HepG2 (cell line): ENCODE measurements around the gene LONP1. TPM values are rescaled to one million over a fixed set of nuclear protein-coding genes. Genes with fewer than 3 reads are reported as not detected.

Experiments used
- MAZ ChIP-seq, 2 experiments: sonication (generic) in 1 of 2; formaldehyde crosslinking in 1 of 2; IDR thresholded peaks; 2 replicates each; pipeline versions ENCODE4 v1.5.0 to v1.6.1; 2012 to 2020; ENCODE audit warnings: low read depth in 2 of 2, mild to moderate bottlenecking in 2 of 2, borderline replicate concordance in 1 of 2, improper control_type of control experiment in 1 of 2, low read length in 1 of 2, missing genetic modification reagents in 1 of 2, moderate library complexity in 1 of 2
- NR2C2 ChIP-seq: sonication (generic); formaldehyde crosslinking; IDR thresholded peaks from 2 replicates; pipeline ENCODE4 v1.4.0; 2020; ENCODE audit warnings: missing genetic modification reagents, mild to moderate bottlenecking, moderate library complexity, borderline replicate concordance
- RAD21 ChIP-seq: fragments of 450-650 bp; formaldehyde crosslinking; IDR thresholded peaks from 2 replicates; pipeline ENCODE4 v1.5.0; 2020; ENCODE audit warnings: mild to moderate bottlenecking
- SOX13 ChIP-seq, 3 experiments: fragments of 450-650 bp in 1 of 3; sonication (generic) in 1 of 3; formaldehyde crosslinking in 1 of 3; IDR thresholded peaks in 2 of 3; conservative IDR thresholded peaks in 1 of 3; 2 replicates each; pipeline versions ENCODE4 v1.5.0 to v1.6.1; 2016 to 2020; ENCODE audit warnings: antibody characterized with exemption in 1 of 3, mild to moderate bottlenecking in 1 of 3, missing compliant biosample characterization in 1 of 3, missing genetic modification reagents in 1 of 3, moderate library complexity in 1 of 3
- XRCC5 ChIP-seq: fragments of 200-400 bp; formaldehyde crosslinking; optimal IDR thresholded peaks from 2 replicates; pipeline ENCODE3; 2017; ENCODE audit warnings: mild to moderate bottlenecking, low read length
- ZBTB38 ChIP-seq: sonication (generic); formaldehyde crosslinking; IDR thresholded peaks from 2 replicates; pipeline ENCODE4 v1.5.1; 2020; ENCODE audit warnings: mild to moderate bottlenecking, missing genetic modification reagents
- ZNF207 ChIP-seq: fragments of 450-650 bp; IDR thresholded peaks from 2 replicates; pipeline ENCODE4 v1.6.1; 2016; ENCODE audit warnings: antibody characterized with exemption, borderline replicate concordance
- ZNF496 ChIP-seq: sonication (generic); formaldehyde crosslinking; IDR thresholded peaks from 2 replicates; pipeline ENCODE4 v1.8.1; 2023; ENCODE audit warnings: mild to moderate bottlenecking, moderate library complexity, missing genetic modification reagents; ENCODE audit not compliant: insufficient replicate concordance
- ZNF562 ChIP-seq: sonication (generic); formaldehyde crosslinking; IDR thresholded peaks from 2 replicates; pipeline ENCODE4 v1.8.0; 2022; ENCODE audit warnings: missing genetic modification reagents, borderline replicate concordance
- ZNF598 ChIP-seq: sonication (generic); formaldehyde crosslinking; IDR thresholded peaks from 2 replicates; pipeline ENCODE4 v1.5.1; 2020; ENCODE audit warnings: mild to moderate bottlenecking, missing genetic modification reagents, borderline replicate concordance
- polyA plus RNA-seq, 8 experiments: library from polyadenylated mRNA; depleted of rRNA in 3 of 8; stranded (reverse) in 7 of 8; unstranded in 1 of 8; fragments of >200 nt; fragmentation: Illumina TruSeq in 4 of 8; extraction: Trizol in 4 of 8; gene quantifications; 2 replicates each; pipeline versions ENCODE4 v1.2.1 to v1.2.3, GENCODE V29; 2011 to 2016; ENCODE audit warnings: low read depth in 4 of 8, missing spikeins in 1 of 8, mixed read lengths in 1 of 8; ENCODE audit not compliant: insufficient read depth in 1 of 8
- total RNA-seq, 5 experiments: library from RNA; depleted of rRNA; stranded (reverse); fragments of >200 nt; fragmentation: Illumina TruSeq; extraction: Trizol; gene quantifications; 2 replicates each; pipeline ENCODE4 v1.2.3, GENCODE V29; 2016; ENCODE audit warnings: low read depth in 1 of 5
- TF ChIP-seq, protein P1 (sequence below): sonication (generic); formaldehyde crosslinking; IDR thresholded peaks from one replicate; pipeline ENCODE4 v1.5.1; 2020; ENCODE audit warnings: mild to moderate bottlenecking, missing genetic modification reagents; ENCODE audit errors: not compliant biosample characterization
- TF ChIP-seq, protein P2 (sequence below): sonication (generic); formaldehyde crosslinking; IDR thresholded peaks from 2 replicates; pipeline ENCODE4 v1.5.0; 2020; ENCODE audit warnings: missing genetic modification reagents, mild to moderate bottlenecking, borderline replicate concordance
- TF ChIP-seq, protein P3 (sequence below): sonication (generic); formaldehyde crosslinking; IDR thresholded peaks from 2 replicates; pipeline ENCODE4 v1.4.0; 2020; ENCODE audit warnings: missing genetic modification reagents, borderline replicate concordance

The LONP1 gene
- total and polyA plus RNA-seq, 2 of the 13 experiments (the other 11 are each of a cell fraction or from before 2014, with no cell fraction given) = 59.5 to 76.8 TPM

DNA sequence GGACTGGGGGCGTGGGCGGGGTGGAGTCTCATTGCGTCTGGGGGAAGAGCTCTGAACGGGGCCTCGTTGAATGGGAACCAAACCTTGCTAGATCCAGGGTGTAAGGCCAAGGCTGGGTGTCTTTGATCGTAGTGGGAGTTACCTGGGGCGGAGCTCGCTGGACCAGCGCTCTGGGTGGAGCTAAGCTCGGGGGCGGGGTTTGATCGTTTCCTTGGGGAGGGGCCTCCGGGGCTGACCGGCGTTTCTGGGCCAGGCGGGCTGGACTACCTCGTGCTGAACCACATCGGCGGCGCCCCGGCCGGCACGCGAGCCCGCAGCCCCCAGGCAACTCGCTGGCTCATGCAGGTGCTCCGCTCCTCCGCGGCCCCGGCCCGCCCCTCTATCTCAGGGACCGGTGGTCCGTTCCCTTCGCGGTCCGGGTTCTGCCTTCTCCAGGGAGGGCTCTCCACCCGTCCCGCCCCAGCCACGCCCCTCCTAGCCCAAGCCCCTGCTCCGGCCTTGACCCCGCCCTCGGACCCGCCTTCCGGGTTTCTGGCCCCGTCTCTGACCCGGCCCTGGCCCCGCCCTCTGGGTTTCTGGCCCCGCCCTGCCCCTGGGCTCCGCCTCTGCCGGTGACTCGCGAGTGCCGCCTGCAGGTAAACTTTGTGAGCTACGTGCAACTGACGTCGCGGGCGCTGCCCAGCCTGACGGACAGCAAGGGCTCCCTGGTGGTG, 33.1 kb downstream of the LONP1 start (continued):
- TF ChIP-seq ZNF207 (no peak), SOX13 (IDR thresholded peaks at IDR 0.05) (no peak), SOX13 (CRISPR knock-in tag; conservative IDR thresholded peaks at IDR 0.05 in 1 of 2, IDR thresholded peaks at IDR 0.05 in 1 of 2) (no peak; a peak in 1 of 4 replicates), ZNF496 (no peak), NR2C2 (peak; percentile 76), RAD21 (CRISPR knock-in tag) (0 out of 2 replicates have a peak, but pooled peaks have one; percentile 36), MAZ (IDR thresholded peaks at IDR 0.05; ENCODE audit: borderline replicate concordance, low read depth, low read length) (peak; percentile 83), MAZ (CRISPR knock-in tag; IDR thresholded peaks at IDR 0.05; ENCODE audit: low read depth) (peak; percentile 63), ZNF598 (CRISPR knock-in tag) (no peak), ZBTB38 (CRISPR knock-in tag) (peak; percentile 94; the same call in 1 of the 2 replicates), XRCC5 (peak; percentile 75), ZNF562 (CRISPR knock-in tag) (no peak)
- TF ChIP-seq, protein P1, sequence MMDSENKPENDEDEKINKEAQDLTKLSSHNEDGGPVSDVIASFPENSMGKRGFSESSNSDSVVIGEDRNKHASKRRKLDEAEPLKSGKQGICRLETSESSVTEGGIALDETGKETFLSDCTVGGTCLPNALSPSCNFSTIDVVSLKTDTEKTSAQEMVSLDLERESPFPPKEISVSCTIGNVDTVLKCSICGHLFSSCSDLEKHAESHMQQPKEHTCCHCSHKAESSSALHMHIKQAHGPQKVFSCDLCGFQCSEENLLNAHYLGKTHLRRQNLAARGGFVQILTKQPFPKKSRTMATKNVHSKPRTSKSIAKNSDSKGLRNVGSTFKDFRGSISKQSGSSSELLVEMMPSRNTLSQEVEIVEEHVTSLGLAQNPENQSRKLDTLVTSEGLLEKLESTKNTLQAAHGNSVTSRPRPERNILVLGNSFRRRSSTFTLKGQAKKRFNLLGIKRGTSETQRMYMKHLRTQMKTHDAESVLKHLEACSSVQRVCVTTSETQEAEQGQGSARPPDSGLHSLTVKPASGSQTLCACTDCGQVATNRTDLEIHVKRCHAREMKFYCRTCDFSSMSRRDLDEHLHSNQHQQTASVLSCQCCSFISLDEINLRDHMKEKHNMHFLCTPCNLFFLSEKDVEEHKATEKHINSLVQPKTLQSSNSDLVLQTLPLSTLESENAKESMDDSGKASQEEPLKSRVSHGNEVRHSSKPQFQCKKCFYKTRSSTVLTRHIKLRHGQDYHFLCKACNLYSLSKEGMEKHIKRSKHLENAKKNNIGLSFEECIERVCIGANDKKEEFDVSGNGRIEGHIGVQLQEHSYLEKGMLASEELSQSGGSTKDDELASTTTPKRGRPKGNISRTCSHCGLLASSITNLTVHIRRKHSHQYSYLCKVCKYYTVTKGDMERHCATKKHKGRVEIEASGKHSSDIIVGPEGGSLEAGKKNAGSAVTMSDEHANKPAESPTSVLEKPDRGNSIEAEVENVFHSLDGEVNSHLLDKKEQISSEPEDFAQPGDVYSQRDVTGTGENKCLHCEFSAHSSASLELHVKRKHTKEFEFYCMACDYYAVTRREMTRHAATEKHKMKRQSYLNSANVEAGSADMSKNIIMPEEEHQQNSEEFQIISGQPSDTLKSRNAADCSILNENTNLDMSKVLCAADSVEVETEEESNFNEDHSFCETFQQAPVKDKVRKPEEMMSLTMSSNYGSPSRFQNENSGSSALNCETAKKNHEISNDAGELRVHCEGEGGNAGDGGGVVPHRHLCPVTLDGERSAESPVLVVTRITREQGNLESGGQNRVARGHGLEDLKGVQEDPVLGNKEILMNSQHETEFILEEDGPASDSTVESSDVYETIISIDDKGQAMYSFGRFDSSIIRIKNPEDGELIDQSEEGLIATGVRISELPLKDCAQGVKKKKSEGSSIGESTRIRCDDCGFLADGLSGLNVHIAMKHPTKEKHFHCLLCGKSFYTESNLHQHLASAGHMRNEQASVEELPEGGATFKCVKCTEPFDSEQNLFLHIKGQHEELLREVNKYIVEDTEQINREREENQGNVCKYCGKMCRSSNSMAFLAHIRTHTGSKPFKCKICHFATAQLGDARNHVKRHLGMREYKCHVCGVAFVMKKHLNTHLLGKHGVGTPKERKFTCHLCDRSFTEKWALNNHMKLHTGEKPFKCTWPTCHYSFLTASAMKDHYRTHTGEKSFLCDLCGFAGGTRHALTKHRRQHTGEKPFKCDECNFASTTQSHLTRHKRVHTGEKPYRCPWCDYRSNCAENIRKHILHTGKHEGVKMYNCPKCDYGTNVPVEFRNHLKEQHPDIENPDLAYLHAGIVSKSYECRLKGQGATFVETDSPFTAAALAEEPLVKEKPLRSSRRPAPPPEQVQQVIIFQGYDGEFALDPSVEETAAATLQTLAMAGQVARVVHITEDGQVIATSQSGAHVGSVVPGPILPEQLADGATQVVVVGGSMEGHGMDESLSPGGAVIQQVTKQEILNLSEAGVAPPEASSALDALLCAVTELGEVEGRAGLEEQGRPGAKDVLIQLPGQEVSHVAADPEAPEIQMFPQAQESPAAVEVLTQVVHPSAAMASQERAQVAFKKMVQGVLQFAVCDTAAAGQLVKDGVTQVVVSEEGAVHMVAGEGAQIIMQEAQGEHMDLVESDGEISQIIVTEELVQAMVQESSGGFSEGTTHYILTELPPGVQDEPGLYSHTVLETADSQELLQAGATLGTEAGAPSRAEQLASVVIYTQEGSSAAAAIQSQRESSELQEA (CRISPR knock-in tag) = peak; percentile 86
- TF ChIP-seq, protein P2, sequence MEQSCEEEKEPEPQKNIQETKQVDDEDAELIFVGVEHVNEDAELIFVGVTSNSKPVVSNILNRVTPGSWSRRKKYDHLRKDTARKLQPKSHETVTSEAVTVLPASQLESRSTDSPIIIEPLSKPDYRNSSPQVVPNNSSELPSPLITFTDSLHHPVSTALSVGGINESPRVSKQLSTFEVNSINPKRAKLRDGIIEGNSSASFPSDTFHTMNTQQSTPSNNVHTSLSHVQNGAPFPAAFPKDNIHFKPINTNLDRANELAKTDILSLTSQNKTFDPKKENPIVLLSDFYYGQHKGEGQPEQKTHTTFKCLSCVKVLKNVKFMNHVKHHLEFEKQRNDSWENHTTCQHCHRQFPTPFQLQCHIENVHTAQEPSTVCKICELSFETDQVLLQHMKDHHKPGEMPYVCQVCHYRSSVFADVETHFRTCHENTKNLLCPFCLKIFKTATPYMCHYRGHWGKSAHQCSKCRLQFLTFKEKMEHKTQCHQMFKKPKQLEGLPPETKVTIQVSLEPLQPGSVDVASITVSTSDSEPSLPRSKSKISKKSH (CRISPR knock-in tag) = no peak
- TF ChIP-seq, protein P3, sequence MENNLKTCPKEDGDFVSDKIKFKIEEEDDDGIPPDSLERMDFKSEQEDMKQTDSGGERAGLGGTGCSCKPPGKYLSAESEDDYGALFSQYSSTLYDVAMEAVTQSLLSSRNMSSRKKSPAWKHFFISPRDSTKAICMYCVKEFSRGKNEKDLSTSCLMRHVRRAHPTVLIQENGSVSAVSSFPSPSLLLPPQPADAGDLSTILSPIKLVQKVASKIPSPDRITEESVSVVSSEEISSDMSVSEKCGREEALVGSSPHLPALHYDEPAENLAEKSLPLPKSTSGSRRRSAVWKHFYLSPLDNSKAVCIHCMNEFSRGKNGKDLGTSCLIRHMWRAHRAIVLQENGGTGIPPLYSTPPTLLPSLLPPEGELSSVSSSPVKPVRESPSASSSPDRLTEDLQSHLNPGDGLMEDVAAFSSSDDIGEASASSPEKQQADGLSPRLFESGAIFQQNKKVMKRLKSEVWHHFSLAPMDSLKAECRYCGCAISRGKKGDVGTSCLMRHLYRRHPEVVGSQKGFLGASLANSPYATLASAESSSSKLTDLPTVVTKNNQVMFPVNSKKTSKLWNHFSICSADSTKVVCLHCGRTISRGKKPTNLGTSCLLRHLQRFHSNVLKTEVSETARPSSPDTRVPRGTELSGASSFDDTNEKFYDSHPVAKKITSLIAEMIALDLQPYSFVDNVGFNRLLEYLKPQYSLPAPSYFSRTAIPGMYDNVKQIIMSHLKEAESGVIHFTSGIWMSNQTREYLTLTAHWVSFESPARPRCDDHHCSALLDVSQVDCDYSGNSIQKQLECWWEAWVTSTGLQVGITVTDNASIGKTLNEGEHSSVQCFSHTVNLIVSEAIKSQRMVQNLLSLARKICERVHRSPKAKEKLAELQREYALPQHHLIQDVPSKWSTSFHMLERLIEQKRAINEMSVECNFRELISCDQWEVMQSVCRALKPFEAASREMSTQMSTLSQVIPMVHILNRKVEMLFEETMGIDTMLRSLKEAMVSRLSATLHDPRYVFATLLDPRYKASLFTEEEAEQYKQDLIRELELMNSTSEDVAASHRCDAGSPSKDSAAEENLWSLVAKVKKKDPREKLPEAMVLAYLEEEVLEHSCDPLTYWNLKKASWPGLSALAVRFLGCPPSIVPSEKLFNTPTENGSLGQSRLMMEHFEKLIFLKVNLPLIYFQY = peak; percentile 83; the same call in 1 of the 2 replicates
